ENCODE measurements around the gene CYP2A6. TPM values are rescaled to one million over a fixed set of nuclear protein-coding genes. Genes with fewer than 3 reads are reported as not detected.
"Not testable (repeated sequence)": the region's sequence is repeated elsewhere in the genome, so short reads cannot be mapped to it uniquely, and the experiment has no call there.

The CYP2A6 gene
- total RNA-seq, 1 donor from 2014 or later = not detected

DNA sequence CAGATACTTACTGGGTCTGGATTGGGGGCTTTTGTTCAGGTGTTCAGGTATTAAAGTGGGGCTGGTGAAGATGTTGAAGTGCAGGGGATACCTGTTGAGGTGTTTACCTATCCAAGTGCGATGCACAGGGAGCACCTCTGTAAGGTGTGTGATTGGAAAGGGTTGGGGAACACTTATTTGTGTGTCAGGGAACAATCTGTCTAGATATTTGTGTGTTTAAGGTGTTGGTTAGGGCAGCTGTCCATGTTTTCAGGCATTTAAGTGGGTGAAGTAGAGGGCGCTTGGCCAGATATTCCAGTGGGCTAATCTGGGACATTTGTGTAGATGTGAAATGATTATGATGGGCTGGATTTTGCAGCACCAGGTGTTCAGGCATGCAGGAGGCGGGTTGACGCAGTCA, 29.1 kb upstream of the CYP2A6 start:
- not testable (repeated sequence) for H3K4me1 Mint-ChIP-seq (ENCODE audit: low read depth); H3K4me3 Mint-ChIP-seq (ENCODE audit: low read depth); H3K36me3 Mint-ChIP-seq (ENCODE audit: insufficient read depth); DNase-seq (ENCODE audit: low spot score, unreplicated experiment); H3K27ac Mint-ChIP-seq; H3K9me3 Mint-ChIP-seq (ENCODE audit: low read depth)
- H3K27me3 Mint-ChIP-seq = peaks cover 76% of the 10 kb centered on the region

DNA sequence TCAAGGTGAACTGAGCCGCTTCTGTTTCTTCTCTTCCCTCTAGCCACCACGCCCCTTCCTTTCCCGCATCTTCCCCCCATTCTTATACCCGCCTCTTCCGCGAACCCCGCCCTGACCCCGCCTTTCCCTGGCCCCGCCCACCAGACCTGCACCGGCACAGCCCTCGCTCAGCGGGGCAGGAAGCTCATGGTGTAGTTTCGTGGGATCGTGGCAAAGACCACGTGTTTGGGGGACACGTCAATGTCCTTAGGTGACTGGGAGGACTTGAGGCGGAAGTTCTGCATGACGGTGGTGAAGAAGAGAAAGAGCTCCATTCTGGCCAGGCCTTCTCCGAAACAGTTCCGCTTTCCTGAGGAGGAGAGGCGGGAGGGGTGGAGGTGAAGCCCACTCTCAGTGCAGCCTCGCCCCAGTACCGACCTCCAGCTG, 25.3 kb upstream of the CYP2A6 start:
- not testable (repeated sequence) for DNase-seq (ENCODE audit: low spot score, unreplicated experiment); H3K9me3 Mint-ChIP-seq (ENCODE audit: low read depth); H3K27ac Mint-ChIP-seq; H3K36me3 Mint-ChIP-seq (ENCODE audit: insufficient read depth); H3K4me1 Mint-ChIP-seq (ENCODE audit: low read depth)
- H3K4me3 Mint-ChIP-seq (ENCODE audit: low read depth) = peak overlapping the region; percentile 37
- H3K27me3 Mint-ChIP-seq = peaks cover 81% of the 10 kb centered on the region

DNA sequence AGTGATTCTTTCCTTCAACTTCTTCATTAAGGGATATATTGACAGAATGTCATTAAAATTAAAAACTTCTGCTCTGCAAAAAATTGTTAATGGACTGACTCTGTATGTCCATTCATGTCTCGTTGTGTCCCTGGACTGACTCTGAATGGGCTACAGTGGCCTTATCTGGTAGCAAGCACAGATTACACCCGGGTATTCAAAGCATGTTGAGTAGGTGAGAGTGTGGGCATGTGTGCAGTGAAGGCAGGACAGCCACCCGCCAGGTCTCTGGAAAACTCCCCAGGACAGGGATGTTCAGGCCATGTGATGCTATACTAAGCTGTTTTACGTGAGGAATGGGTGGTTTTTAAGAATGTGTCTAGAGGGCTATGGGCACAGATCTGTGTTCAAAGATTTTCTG, 24.6 kb upstream of the CYP2A6 start:
- not testable (repeated sequence) for DNase-seq (ENCODE audit: low spot score, unreplicated experiment); H3K27ac Mint-ChIP-seq; H3K4me1 Mint-ChIP-seq (ENCODE audit: low read depth); H3K9me3 Mint-ChIP-seq (ENCODE audit: low read depth); H3K36me3 Mint-ChIP-seq (ENCODE audit: insufficient read depth); H3K4me3 Mint-ChIP-seq (ENCODE audit: low read depth)
- peaks cover 83% of the 10 kb centered on the region for H3K27me3 Mint-ChIP-seq

DNA sequence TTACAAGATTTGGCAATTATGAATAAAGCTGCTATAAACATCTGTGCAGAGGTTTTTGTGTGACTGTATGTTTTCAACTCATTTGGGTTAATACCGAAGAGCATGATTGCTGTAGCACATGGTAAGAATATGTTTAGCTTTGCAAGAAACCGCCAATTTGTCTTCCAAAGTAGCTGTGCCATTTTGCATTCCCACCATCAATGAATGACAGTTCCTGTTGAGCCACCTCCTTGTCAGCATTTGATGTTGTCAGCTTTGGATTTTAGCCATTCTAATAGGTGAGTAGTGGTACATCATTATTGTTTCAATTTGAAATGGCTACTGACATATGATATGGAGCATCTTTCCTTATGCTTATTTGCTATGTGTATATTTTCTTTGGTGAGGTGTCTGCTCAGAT, 23.6 kb upstream of the CYP2A6 start:
- not testable (repeated sequence) for DNase-seq (ENCODE audit: low spot score, unreplicated experiment); H3K4me3 Mint-ChIP-seq (ENCODE audit: low read depth); H3K36me3 Mint-ChIP-seq (ENCODE audit: insufficient read depth); H3K9me3 Mint-ChIP-seq (ENCODE audit: low read depth); H3K4me1 Mint-ChIP-seq (ENCODE audit: low read depth); H3K27ac Mint-ChIP-seq
- H3K27me3 Mint-ChIP-seq = peaks cover 74% of the 10 kb centered on the region

DNA sequence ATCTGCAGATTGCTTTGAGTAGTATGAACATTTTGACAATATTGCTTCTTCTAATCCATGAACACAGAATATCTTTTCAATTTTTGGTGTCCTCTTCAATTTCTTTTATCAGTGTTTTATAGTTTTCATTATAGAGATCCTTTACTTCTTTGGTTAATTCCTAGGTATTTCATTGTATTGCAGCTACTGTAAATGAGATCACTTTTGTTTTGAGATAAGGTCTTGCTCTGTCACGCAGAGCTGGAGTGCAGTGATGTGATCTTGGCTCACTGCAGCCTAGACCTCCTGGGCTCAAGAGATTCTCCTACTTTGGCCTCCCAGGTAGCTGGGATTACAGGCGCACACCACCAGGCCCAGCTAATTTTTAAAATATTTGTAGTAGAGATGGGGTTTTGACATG, 22.0 kb upstream of the CYP2A6 start:
- TF ChIP-seq, protein P1, sequence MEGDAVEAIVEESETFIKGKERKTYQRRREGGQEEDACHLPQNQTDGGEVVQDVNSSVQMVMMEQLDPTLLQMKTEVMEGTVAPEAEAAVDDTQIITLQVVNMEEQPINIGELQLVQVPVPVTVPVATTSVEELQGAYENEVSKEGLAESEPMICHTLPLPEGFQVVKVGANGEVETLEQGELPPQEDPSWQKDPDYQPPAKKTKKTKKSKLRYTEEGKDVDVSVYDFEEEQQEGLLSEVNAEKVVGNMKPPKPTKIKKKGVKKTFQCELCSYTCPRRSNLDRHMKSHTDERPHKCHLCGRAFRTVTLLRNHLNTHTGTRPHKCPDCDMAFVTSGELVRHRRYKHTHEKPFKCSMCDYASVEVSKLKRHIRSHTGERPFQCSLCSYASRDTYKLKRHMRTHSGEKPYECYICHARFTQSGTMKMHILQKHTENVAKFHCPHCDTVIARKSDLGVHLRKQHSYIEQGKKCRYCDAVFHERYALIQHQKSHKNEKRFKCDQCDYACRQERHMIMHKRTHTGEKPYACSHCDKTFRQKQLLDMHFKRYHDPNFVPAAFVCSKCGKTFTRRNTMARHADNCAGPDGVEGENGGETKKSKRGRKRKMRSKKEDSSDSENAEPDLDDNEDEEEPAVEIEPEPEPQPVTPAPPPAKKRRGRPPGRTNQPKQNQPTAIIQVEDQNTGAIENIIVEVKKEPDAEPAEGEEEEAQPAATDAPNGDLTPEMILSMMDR (IDR thresholded peaks at IDR 0.05; ENCODE audit: unreplicated experiment) = no peak
- no peak overlapping the region for H3K4me3 Mint-ChIP-seq (ENCODE audit: low read depth)
- no peak for DNase-seq (ENCODE audit: low spot score, unreplicated experiment)
- H3K36me3 Mint-ChIP-seq (ENCODE audit: insufficient read depth) = no peaks in the 10 kb centered on the region
- H3K9me3 Mint-ChIP-seq (ENCODE audit: low read depth) = peaks cover 3% of the 10 kb centered on the region
- H3K4me1 Mint-ChIP-seq (ENCODE audit: low read depth) = no peaks in the 10 kb centered on the region
- peaks cover 62% of the 10 kb centered on the region for H3K27me3 Mint-ChIP-seq
- H3K27ac Mint-ChIP-seq = no peak overlapping the region

DNA sequence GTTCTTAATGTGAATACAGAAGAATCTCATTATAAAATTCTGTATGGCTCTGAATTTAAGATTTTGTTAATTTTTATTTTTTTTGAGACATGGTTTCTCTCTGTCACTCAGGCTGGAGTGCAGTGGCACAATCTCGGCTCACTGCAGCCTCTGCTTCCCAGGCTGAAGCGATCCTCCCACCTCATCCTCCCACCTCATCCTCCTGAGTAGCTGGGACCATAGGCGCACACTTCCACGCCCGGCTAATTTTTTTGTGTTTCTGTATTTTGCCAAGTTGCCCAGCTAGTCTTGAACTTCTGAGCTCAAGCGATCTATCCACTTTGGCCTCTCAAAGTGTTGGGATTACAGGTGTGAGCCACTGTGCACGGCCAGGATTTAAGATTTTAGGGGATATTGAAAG, 17.5 kb upstream of the CYP2A6 start:
- DNase-seq (ENCODE audit: low spot score, unreplicated experiment) = no peak

DNA sequence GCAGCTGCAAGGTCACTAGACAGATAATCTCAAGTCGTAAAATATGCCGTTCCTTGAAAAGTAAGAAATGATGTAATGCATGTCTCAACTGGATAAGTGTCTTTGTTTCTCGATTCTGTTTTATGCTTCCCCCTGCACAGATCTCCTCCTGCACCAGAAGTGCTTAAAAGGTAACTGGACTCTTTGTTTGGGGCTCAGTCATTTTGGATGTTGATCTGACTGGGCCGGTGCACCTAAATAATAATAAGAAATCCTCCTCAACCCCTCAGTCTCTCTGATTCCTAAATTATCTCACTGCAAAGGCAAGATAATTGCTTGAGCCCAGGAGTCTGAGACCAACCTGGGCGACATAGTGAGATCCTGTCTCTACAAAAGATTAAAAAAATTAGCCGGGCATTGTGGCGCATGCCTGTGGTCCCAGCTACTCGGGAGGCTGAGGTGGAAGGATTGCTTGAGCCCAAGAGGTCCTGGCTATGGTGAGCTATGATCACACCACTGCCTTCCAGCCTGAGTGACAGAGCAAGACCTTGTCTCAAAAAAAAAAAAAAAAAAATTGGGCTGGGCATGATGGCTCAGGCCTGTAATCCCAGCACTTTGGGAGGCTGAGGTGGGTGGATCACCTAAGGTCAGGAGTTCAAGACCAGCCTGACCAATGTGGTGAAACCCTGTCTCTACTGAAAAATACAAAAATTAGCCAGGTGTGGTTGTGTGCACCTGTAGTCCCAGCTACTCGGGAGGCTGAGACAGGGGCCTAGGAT, 14.7 kb upstream of the CYP2A6 start:
- H3K4me1 Mint-ChIP-seq (ENCODE audit: low read depth); H3K9me3 Mint-ChIP-seq (ENCODE audit: low read depth); H3K4me3 Mint-ChIP-seq (ENCODE audit: low read depth); H3K36me3 Mint-ChIP-seq (ENCODE audit: insufficient read depth); DNase-seq (ENCODE audit: low spot score, unreplicated experiment): not testable (repeated sequence)
- Mint-ChIP-seq H3K27ac (peak overlapping the region; percentile 3), H3K27me3 (peaks cover 15% of the 10 kb centered on the region)

More for the DNA sequence above, 17.5 kb upstream of the CYP2A6 start:
- TF ChIP-seq, protein P1 (IDR thresholded peaks at IDR 0.05; ENCODE audit: unreplicated experiment) = no peak
- Mint-ChIP-seq H3K9me3 (ENCODE audit: low read depth) (peaks cover 3% of the 10 kb centered on the region), H3K36me3 (ENCODE audit: insufficient read depth) (no peaks in the 10 kb centered on the region), H3K4me3 (ENCODE audit: low read depth) (no peak overlapping the region), H3K4me1 (ENCODE audit: low read depth) (peaks cover 4% of the 10 kb centered on the region), H3K27me3 (peaks cover 28% of the 10 kb centered on the region), H3K27ac (no peak overlapping the region)

DNA sequence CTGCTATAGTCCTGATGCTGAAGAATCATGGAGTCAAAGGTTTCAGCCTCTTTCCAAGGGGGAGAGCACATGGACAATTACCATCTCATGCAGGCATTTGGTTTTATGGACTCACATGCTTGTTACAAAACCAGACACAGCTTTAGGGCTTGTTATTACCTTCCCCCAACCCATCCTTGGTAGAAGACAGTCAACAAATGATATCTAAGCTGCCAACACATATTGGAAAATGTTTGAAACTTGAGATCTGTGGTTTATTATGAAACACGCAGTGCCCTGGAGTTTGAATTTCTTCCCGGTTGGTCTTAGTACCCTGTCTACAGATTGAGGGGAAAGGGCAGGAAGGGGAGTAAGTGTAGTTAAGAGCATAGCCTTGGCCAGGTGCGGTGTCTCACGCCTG, 12.5 kb upstream of the CYP2A6 start:
- Mint-ChIP-seq H3K4me1 (ENCODE audit: low read depth) (peaks cover 4% of the 10 kb centered on the region), H3K27me3 (peaks cover 11% of the 10 kb centered on the region), H3K9me3 (ENCODE audit: low read depth) (no peaks in the 10 kb centered on the region), H3K36me3 (ENCODE audit: insufficient read depth) (no peaks in the 10 kb centered on the region), H3K27ac (no peak overlapping the region), H3K4me3 (ENCODE audit: low read depth) (no peak overlapping the region)
- TF ChIP-seq, protein P1 (IDR thresholded peaks at IDR 0.05; ENCODE audit: unreplicated experiment) = no peak
- DNase-seq (ENCODE audit: low spot score, unreplicated experiment) = no peak

Data from progenitor cell of endocrine pancreas (in vitro differentiated cells).